ENCODE results near the gene PRKCE.

The PRKCE gene

DNA sequence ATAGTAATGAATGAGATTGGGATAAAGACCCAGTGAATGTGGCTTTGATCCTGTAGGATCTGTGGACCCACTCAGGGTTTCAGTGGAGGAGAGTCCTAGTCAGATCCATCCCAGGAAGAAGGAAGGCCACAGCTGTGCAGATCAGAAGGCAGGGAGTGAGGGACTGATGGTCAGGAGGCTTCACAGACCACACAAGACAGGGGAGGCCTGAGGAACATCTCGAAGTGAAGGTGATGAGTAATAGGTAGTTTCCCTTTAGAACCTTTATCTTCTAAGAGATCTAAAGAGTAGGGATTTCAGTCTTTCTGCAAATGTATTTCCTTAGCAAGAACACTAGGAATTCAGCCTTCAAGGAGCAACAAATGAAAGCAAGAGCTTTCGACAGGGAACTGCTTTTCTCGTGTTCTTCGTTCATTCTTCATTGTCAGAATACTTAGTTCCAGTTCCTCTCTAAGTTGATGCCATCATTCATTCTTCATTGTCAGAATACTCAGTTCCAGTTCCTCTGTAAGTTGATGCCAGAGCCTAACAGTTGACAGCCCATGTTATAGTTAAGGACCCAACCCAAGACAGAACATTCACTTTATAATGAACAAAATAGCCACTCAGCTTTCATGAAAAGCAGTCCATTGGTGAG, 495.5 kb downstream of the PRKCE start:
- Histone ChIP-seq H3K9me3 (no peaks in the 10 kb centered on the region; the same call in 1 of the 2 replicates), H3K4me1 (no peaks in the 10 kb centered on the region), H3K27me3 (no peaks in the 10 kb centered on the region), H3K4me3 (ENCODE audit: low read depth, low read length) (no peak overlapping the region), H3K36me3 (peaks cover 18% of the 10 kb centered on the region; the same call in 1 of the 2 replicates)
- no peak for DNase-seq
- TF ChIP-seq, protein P1, sequence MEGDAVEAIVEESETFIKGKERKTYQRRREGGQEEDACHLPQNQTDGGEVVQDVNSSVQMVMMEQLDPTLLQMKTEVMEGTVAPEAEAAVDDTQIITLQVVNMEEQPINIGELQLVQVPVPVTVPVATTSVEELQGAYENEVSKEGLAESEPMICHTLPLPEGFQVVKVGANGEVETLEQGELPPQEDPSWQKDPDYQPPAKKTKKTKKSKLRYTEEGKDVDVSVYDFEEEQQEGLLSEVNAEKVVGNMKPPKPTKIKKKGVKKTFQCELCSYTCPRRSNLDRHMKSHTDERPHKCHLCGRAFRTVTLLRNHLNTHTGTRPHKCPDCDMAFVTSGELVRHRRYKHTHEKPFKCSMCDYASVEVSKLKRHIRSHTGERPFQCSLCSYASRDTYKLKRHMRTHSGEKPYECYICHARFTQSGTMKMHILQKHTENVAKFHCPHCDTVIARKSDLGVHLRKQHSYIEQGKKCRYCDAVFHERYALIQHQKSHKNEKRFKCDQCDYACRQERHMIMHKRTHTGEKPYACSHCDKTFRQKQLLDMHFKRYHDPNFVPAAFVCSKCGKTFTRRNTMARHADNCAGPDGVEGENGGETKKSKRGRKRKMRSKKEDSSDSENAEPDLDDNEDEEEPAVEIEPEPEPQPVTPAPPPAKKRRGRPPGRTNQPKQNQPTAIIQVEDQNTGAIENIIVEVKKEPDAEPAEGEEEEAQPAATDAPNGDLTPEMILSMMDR (IDR thresholded peaks at IDR 0.05; ENCODE audit: low read depth, low read length): no peak

DNA sequence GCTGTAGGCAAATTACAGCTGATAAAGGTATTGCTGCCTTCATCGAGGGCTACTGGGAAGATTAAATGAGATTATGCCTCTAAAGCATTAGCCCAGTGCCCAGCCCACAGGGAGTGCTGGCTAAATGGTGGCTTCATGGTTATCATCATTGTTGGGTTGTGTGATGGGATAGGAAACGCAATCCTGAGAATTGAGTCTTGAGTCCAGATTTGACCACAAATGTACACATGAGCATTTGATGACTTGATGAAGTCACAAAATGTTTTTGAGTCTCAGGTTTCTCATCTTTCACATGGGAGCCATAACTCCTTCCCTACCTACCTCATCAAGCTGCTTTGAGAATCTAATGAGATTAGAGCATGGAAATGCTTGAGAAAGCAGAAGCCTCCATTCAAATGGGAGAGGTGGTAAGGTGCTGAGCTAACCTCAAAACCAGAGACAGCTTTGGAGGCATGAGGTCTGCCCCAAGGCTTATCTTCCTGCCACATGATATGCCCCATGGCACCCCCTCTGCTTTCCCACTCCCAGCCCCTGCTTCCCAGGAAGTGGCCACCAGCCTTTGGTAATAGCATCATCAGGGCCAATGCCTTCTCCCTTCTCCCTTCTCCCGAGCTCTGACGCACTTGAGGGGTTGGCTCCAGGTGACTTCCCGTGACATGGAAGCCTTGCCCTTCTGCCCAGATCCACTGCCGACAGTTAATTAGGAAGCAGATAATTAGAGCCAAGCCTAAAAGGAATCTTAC, 496.3 kb downstream of the PRKCE start:
- Histone ChIP-seq H3K4me3 (ENCODE audit: low read depth, low read length) (no peak overlapping the region), H3K36me3 (peaks cover 18% of the 10 kb centered on the region; the same call in 1 of the 2 replicates), H3K4me1 (no peaks in the 10 kb centered on the region), H3K27me3 (no peaks in the 10 kb centered on the region), H3K9me3 (no peaks in the 10 kb centered on the region; the same call in 1 of the 2 replicates)
- no peak for DNase-seq
- TF ChIP-seq, protein P1 (IDR thresholded peaks at IDR 0.05; ENCODE audit: low read depth, low read length): no peak

DNA sequence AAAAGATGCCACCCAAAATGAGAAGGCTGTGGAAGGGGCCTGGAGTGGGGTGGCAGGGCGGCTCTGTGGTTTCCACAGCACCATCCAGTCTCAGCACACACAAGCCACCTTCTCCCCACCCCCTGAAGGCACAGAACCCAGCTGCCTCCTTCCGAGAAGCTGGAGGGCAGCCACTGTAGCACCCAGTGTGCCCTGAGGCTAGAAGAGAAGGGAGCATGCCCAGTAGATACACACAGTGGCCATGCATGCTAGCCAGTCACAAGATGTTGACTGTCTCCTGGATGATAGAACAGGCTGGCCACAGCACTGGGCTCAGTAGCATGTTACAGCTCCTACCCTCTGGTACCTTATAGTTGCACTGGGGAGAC, 496.9 kb downstream of the PRKCE start:
- Histone ChIP-seq H3K4me3 (ENCODE audit: low read depth, low read length) (no peak overlapping the region), H3K36me3 (peaks cover 18% of the 10 kb centered on the region; the same call in 1 of the 2 replicates), H3K4me1 (no peaks in the 10 kb centered on the region), H3K9me3 (no peaks in the 10 kb centered on the region; the same call in 1 of the 2 replicates), H3K27me3 (no peaks in the 10 kb centered on the region)
- TF ChIP-seq, protein P1 (IDR thresholded peaks at IDR 0.05; ENCODE audit: low read depth, low read length): no peak
- DNase-seq: no peak

DNA sequence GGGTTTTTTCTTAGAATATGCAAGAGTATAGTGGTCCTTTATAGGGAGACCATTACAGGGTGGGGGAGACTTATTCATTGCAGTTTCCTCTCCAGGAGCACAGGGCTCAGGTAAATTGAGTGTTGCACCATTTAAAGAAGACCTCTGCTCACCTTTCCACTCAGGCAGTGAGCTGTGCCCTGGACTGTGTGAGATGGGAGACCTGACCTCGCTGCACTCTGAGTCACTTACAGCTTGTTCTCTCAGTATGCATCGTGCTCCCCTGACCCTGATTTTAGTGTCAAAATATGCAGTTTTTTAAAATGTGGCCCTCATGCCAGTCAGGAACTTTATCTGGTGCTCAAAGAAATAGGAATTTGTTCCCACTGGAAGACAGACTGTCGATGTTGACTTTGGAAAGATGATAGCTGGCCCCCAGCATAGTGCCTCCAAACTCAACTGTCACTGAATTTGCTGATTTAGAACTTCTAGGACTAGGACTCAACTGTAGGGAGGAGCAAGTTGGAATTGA, 499.0 kb downstream of the PRKCE start:
- H3K9me3 ChIP-seq: no peaks in the 10 kb centered on the region; the same call in 1 of the 2 replicates
- no peak for DNase-seq
- no peaks in the 10 kb centered on the region for H3K27me3 ChIP-seq
- H3K4me3 ChIP-seq (ENCODE audit: low read depth, low read length): no peak overlapping the region
- TF ChIP-seq, protein P1 (IDR thresholded peaks at IDR 0.05; ENCODE audit: low read depth, low read length): no peak
- peaks cover 20% of the 10 kb centered on the region; the same call in 1 of the 2 replicates for H3K36me3 ChIP-seq
- H3K4me1 ChIP-seq: no peaks in the 10 kb centered on the region

DNA sequence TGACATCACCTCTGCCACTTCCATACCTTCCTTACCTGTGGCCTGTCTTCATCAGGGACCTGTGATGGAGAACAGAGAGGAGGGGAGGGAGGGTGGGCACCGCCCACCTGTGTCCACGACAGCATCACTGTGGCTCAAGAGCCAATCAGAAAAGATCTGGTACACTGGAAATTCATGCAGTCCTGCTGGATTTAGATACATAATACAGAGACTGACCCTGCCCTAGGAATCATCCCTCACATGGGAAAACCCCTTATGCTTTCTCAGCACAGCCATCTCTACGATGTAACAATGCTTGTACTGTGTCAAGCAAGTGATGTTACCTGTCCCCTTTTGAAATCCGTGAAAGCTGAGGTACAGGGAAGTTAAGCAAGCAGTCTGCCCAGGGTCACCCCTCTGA, 500.1 kb downstream of the PRKCE start:
- no peak for DNase-seq
- TF ChIP-seq, protein P1 (IDR thresholded peaks at IDR 0.05; ENCODE audit: low read depth, low read length): no peak
- Histone ChIP-seq H3K36me3 (peaks cover 20% of the 10 kb centered on the region; the same call in 1 of the 2 replicates), H3K27me3 (no peaks in the 10 kb centered on the region), H3K4me3 (ENCODE audit: low read depth, low read length) (no peak overlapping the region), H3K9me3 (no peaks in the 10 kb centered on the region; the same call in 1 of the 2 replicates), H3K4me1 (no peaks in the 10 kb centered on the region)

Data from BE2C (cell line).